HCT116 (cell line): ENCODE measurements around the gene EIF2AK2. TPM values are rescaled to one million over a fixed set of nuclear protein-coding genes. Genes with fewer than 3 reads are reported as not detected.

Source experiments
- ATAC-seq: fragments of 200-7000 bp; cut with Tn5 transposase; 2 replicates; pipeline ENCODE4 v1.9.1; 2020; ENCODE audit warnings: mild to moderate bottlenecking, moderate library complexity
- BruUV-seq: library from RNA; stranded (reverse); fragments of 400-500 nt; replicated peaks from 2 replicates; lab custom pipeline; 2021; lab: Mats Ljungman, UMichigan
- CTCF ChIA-PET: fragments of 300-600 bp; sonication (Branson Sonifier 250); formaldehyde crosslinking; loops from one replicate; lab custom pipeline; 2021; ENCODE audit warnings: antibody characterized with exemption; lab: Charles Lee
- POLR2A ChIA-PET: fragments of 300-600, 350-600 bp; sonication (Branson Sonifier 250); formaldehyde crosslinking; loops from one replicate; lab custom pipeline; 2021; ENCODE audit warnings: antibody characterized with exemption; lab: Charles Lee
- RAD21 ChIA-PET, 2 experiments: fragments of 300-600 bp; sonication (Branson Sonifier 250); formaldehyde crosslinking; loops; one replicate each; lab custom pipeline; 2023; ENCODE audit warnings: low total read pairs in 2 of 2; ENCODE audit not compliant: uncharacterized antibody in 2 of 2, unreplicated experiment in 2 of 2, low non-redundant PET in 1 of 2; lab: Charles Lee
- DNase-seq: peaks from one replicate; pipeline ENCODE4 v3.0.0-alpha.2; 2010; ENCODE audit warnings: low read depth, low spot score
- H2AFZ ChIP-seq: fragments of 200-600 bp; shearing (Covaris generic), sonication (generic); 2 replicates; pipeline ENCODE4 v1.6.1; 2017; ENCODE audit warnings: low read depth, mixed run types, mixed read lengths, antibody characterized with exemption, low read length; ENCODE audit not compliant: poor library complexity, severe bottlenecking
- H3K27ac ChIP-seq: 2 replicates; pipeline ENCODE4 v1.5.1; 2012; ENCODE audit warnings: low read depth, low read length
- H3K27me3 ChIP-seq: fragments of 200-600 bp; sonication (generic); 2 replicates; pipeline ENCODE4 v1.6.1; 2016; ENCODE audit warnings: mixed run types, low read length, mixed read lengths; ENCODE audit not compliant: insufficient read depth
- H3K36me3 ChIP-seq, 2 experiments: fragments of 200-500 bp in 1 of 2; fragments of 200-600 bp in 1 of 2; sonication (Bioruptor generic) in 1 of 2; sonication (generic) in 1 of 2; 2 replicates each; pipeline versions ENCODE4 v1.5.1 to v1.6.1; 2014 to 2016; ENCODE audit warnings: low read length in 2 of 2, inconsistent platforms in 1 of 2, mixed read lengths in 1 of 2, mixed run types in 1 of 2; ENCODE audit not compliant: insufficient read depth in 2 of 2, control insufficient read depth in 1 of 2
- H3K4me1 ChIP-seq, 2 experiments: fragments of 200-600 bp in 1 of 2; sonication (generic) in 1 of 2; 2 replicates each; pipeline versions ENCODE4 v1.5.1 to v1.6.1; 2012 to 2017; ENCODE audit warnings: low read length in 2 of 2, inconsistent platforms in 1 of 2, mild to moderate bottlenecking in 1 of 2, mixed read lengths in 1 of 2, mixed run types in 1 of 2, moderate library complexity in 1 of 2; ENCODE audit not compliant: insufficient read depth in 2 of 2, control insufficient read depth in 1 of 2
- H3K4me2 ChIP-seq: fragments of 200-600 bp; sonication (generic); 2 replicates; pipeline ENCODE4 v1.6.1; 2017; ENCODE audit warnings: mixed run types, low read length, mixed read lengths
- H3K4me3 ChIP-seq, 2 experiments: fragments of 200-600 bp in 1 of 2; sonication (generic) in 1 of 2; replicated peaks in 1 of 2; 2 replicates each; pipeline ENCODE4 v1.5.1; 2011 to 2016; ENCODE audit warnings: low read length in 2 of 2, control low read depth in 1 of 2, low read depth in 1 of 2, mild to moderate bottlenecking in 1 of 2, mixed read lengths in 1 of 2, mixed run types in 1 of 2
- H3K79me2 ChIP-seq: fragments of 200-600 bp; sonication (generic); 2 replicates; pipeline ENCODE4 v1.6.1; 2017; ENCODE audit warnings: mild to moderate bottlenecking, mixed run types, low read length, moderate library complexity, mixed read lengths; ENCODE audit not compliant: insufficient read depth
- H3K9ac ChIP-seq: fragments of 200-600 bp; sonication (generic); 2 replicates; pipeline ENCODE4 v1.6.1; 2016; ENCODE audit warnings: low read length, mixed read lengths
- H3K9me2 ChIP-seq: fragments of 200-600 bp; sonication (generic), shearing (Covaris generic); 2 replicates; pipeline ENCODE4 v1.6.1; 2017; ENCODE audit warnings: mixed run types, mild to moderate bottlenecking, moderate library complexity; ENCODE audit not compliant: insufficient read depth
- H3K9me3 ChIP-seq, 2 experiments: fragments of 200-500 bp in 1 of 2; fragments of 200-600 bp in 1 of 2; sonication (Bioruptor generic) in 1 of 2; sonication (generic) in 1 of 2; 2 replicates each; pipeline ENCODE4 v1.6.1; 2014 to 2017; ENCODE audit warnings: low read length in 2 of 2, mixed read lengths in 2 of 2, inconsistent platforms in 1 of 2, low read depth in 1 of 2, mild to moderate bottlenecking in 1 of 2, mixed run types in 1 of 2, moderate library complexity in 1 of 2; ENCODE audit not compliant: control insufficient read depth in 1 of 2, insufficient read depth in 1 of 2
- H4K20me1 ChIP-seq: fragments of 200-600 bp; sonication (generic), shearing (Covaris generic); 2 replicates; pipeline ENCODE4 v1.6.1; 2017; ENCODE audit warnings: mixed run types, mild to moderate bottlenecking, moderate library complexity; ENCODE audit not compliant: insufficient read depth
- ATF3 ChIP-seq: IDR thresholded peaks from 2 replicates; pipeline ENCODE4 v1.6.1; 2012
- CBX3 ChIP-seq: IDR thresholded peaks from 2 replicates; pipeline ENCODE4 v1.6.1; 2012; ENCODE audit warnings: low read depth
- CEBPB ChIP-seq: IDR thresholded peaks from 2 replicates; pipeline ENCODE4 v1.6.1; 2012; ENCODE audit warnings: low read depth
- CTCF ChIP-seq, 3 experiments: fragments of 200-600 bp in 1 of 3; sonication (generic) in 1 of 3; IDR thresholded peaks in 2 of 3; conservative IDR thresholded peaks in 1 of 3; 2 replicates each; pipeline ENCODE4 v1.5.1; 2012 to 2017; ENCODE audit warnings: low read depth in 2 of 3, low read length in 2 of 3, antibody characterized with exemption in 1 of 3, borderline replicate concordance in 1 of 3, control low read depth in 1 of 3, mild to moderate bottlenecking in 1 of 3, mixed read lengths in 1 of 3, mixed run types in 1 of 3, moderate library complexity in 1 of 3; ENCODE audit not compliant: insufficient read depth in 1 of 3
- EGR1 ChIP-seq: IDR thresholded peaks from 2 replicates; pipeline ENCODE4 v1.6.1; 2012; ENCODE audit warnings: low read depth
- ELF1 ChIP-seq: IDR thresholded peaks from 2 replicates; pipeline ENCODE4 v1.6.1; 2012; ENCODE audit warnings: low read depth, borderline replicate concordance
- EZH2 ChIP-seq: fragments of 200-600 bp; sonication (generic); IDR thresholded peaks from 2 replicates; pipeline ENCODE4 v1.6.1; 2017; ENCODE audit warnings: antibody characterized with exemption, mixed run types
- EZH2phosphoT487 ChIP-seq: fragments of 200-600 bp; IDR thresholded peaks from 2 replicates; pipeline ENCODE4 v1.6.1; 2018; ENCODE audit warnings: antibody characterized with exemption, borderline replicate concordance
- FOSL1 ChIP-seq: IDR thresholded peaks from 2 replicates; pipeline ENCODE4 v1.6.1; 2012; ENCODE audit warnings: low read depth
- JUND ChIP-seq: IDR thresholded peaks from 2 replicates; pipeline ENCODE4 v1.6.1; 2012
- MAX ChIP-seq: IDR thresholded peaks from 2 replicates; pipeline ENCODE4 v1.6.1; 2012
- POLR2A ChIP-seq: IDR thresholded peaks from 2 replicates; pipeline ENCODE4 v1.7.0; 2011; ENCODE audit warnings: borderline replicate concordance; ENCODE audit not compliant: insufficient read depth, insufficient read length; ENCODE audit errors: extremely low read depth
- POLR2AphosphoS5 ChIP-seq: IDR thresholded peaks from 2 replicates; pipeline ENCODE4 v1.6.1; 2011; ENCODE audit warnings: mild to moderate bottlenecking, low read depth, low read length, moderate library complexity
- RAD21 ChIP-seq: IDR thresholded peaks from 2 replicates; pipeline ENCODE4 v1.6.1; 2012; ENCODE audit warnings: low read depth, mild to moderate bottlenecking
- REST ChIP-seq: IDR thresholded peaks from 2 replicates; pipeline ENCODE4 v1.6.1; 2012; ENCODE audit warnings: low read depth
- SIN3A ChIP-seq: IDR thresholded peaks from 2 replicates; pipeline ENCODE4 v1.6.1; 2012; ENCODE audit warnings: low read depth
- SP1 ChIP-seq: IDR thresholded peaks from 2 replicates; pipeline ENCODE4 v1.6.1; 2012; ENCODE audit warnings: low read depth
- SRF ChIP-seq: IDR thresholded peaks from 2 replicates; pipeline ENCODE4 v1.6.1; 2012; ENCODE audit warnings: low read depth
- TCF7L2 ChIP-seq: IDR thresholded peaks from 2 replicates; pipeline ENCODE4 v1.7.0; 2011; ENCODE audit warnings: borderline replicate concordance, inconsistent platforms; ENCODE audit not compliant: insufficient read depth, insufficient read length; ENCODE audit errors: extremely low read depth
- YY1 ChIP-seq: IDR thresholded peaks from 2 replicates; pipeline ENCODE4 v1.6.1; 2011; ENCODE audit warnings: low read length, low read depth, moderate library complexity, mild to moderate bottlenecking; ENCODE audit not compliant: insufficient replicate concordance; ENCODE audit errors: extremely low read depth
- ZNF274 ChIP-seq: fragments of 200-500 bp; sonication (Bioruptor generic); IDR thresholded peaks from 2 replicates; pipeline ENCODE4 v1.6.1; 2014; ENCODE audit warnings: mild to moderate bottlenecking, low read depth, low read length, inconsistent platforms
- intact Hi-C: fragments of 100-400 bp; cut with micrococcal nuclease; formaldehyde crosslinking; loops from 2 replicates; pipeline ENCODE4 v1.10.0; 2022
- total RNA-seq: library from RNA; stranded (reverse); gene quantifications from one replicate; pipeline ENCODE4 v1.2.1, GENCODE V29; 2021; ENCODE audit not compliant: unreplicated experiment

Gene EIF2AK2
- total RNA-seq, 1 experiment from 2014 or later: 40.7 TPM

- peak; percentile 89 for DNase-seq
- no peaks in the 10 kb centered on the region for H3K9me3 ChIP-seq
- peak overlapping the region; percentile 81 for H2AFZ ChIP-seq
- no peaks in the 10 kb centered on the region for H3K36me3 ChIP-seq
- ATAC-seq: peak; percentile 98
- H3K9ac ChIP-seq: peak overlapping the region; percentile 38
- intact Hi-C loops: no loop called here
- H3K27ac ChIP-seq: peak overlapping the region; percentile 51
- ChIA-PET RAD21 (no interaction called here), CTCF (interaction anchor here (1.1 to 2.6 kb wide), 2 partner anchors 10 to 26 kb away, joined by 3 to 7 read pairs; no protein-coding TSS in a partner anchor), POLR2A (interaction anchor here (0.8 to 1.0 kb wide), 2 partner anchors 9 to 16 kb away, joined by 3 read pairs; no protein-coding TSS in a partner anchor)
- peak overlapping the region in 1 of 2 experiments; percentile 30; a peak in 2 of 4 replicates for H3K4me3 ChIP-seq
- H3K79me2 ChIP-seq: no peaks in the 10 kb centered on the region
- no peaks in the 10 kb centered on the region for H4K20me1 ChIP-seq
- H3K4me1 ChIP-seq: peaks cover 11 to 19% of the 10 kb centered on the region in 2 experiments
- TSS peak; percentile 69 for BruUV-seq
- H3K4me2 ChIP-seq: peak overlapping the region; percentile 71
- no peaks in the 10 kb centered on the region for H3K9me2 ChIP-seq
- H3K27me3 ChIP-seq: no peaks in the 10 kb centered on the region
- TF ChIP-seq JUND (peak; percentile 61), TCF7L2 (peak; percentile 32), POLR2A (peak; percentile 63), MAX (peak; percentile 41; the same call in 1 of the 2 replicates), SRF (peak; percentile 77), POLR2AphosphoS5 (no peak; the same call in 1 of the 2 replicates), RAD21 (no peak), CBX3 (peak; percentile 78), YY1 (no peak), CEBPB (no peak), SP1 (peak; percentile 50), EZH2phosphoT487 (no peak), EGR1 (no peak), SIN3A (peak; percentile 47; the same call in 1 of the 2 replicates), FOSL1 (peak; percentile 54), EZH2 (no peak), REST (no peak), ELF1 (no peak), ZNF274 (no peak), ATF3 (no peak), CTCF (IDR thresholded peaks at IDR 0.05 in 2 of 3, conservative IDR thresholded peaks at IDR 0.05 in 1 of 3; ENCODE audit: borderline replicate concordance in 1 of 3, insufficient read depth in 1 of 3, low read depth in 2 of 3, low read length in 2 of 3) (0 out of 6 replicates have a peak, but pooled peaks of 1 of the 3 experiments have one; percentile 8)
Observed at GRCh38 chr2:37189452-37190153, 32.8 kb upstream of the EIF2AK2 start.
